Endothelial cell of hepatic sinusoid (primary cell): ENCODE data around the gene CNN2.

Experiments used
- in situ Hi-C: cut with HindIII; loops from 2 replicates; pipeline ENCODE4 v1.10.0; 2017; ENCODE audit warnings: low sequenced_read_pairs

The CNN2 gene

DNA sequence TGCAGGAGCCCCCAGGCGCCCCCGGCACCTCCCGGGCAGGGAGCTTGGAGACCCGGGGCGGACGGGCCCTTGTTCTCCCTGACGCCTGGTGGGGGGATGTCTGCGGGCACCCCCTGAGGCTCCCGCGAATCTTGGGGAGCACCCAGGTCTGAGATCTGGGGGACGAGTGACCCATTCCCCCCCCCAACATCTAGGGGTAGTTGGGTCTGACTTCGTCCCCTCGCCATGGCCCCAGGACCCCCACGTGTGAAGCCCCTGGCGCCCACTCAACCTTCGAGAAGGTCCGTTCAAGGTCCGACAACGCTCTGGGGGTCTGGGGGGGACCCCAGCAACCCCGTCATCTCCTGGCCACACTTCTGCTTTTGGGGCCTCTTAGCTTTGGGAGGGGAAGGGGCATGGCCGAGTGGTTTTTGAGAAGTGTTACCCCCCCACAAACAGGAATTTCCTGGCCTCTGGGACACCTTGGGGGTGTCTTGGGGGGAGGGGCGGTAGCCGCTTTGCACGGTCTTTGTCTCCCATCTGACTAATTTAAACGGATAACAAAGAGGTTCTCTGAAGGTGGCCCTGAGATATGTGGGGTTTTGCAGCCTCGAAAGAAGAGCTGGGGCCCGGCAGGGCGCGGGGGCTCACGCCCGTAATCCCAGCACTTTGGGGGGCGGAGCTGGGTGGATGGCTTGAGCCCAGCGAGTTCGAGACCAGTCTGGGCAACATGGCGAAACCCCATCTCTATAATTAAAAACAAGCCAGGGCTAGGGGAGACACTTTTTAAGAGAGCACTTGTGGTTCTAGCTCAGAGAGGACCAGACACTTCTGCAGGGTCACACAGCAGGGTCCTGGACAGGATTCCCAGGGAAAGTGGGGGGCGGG lies 608 bp downstream of the CNN2 start:
- in situ Hi-C loops = no loop called here

DNA sequence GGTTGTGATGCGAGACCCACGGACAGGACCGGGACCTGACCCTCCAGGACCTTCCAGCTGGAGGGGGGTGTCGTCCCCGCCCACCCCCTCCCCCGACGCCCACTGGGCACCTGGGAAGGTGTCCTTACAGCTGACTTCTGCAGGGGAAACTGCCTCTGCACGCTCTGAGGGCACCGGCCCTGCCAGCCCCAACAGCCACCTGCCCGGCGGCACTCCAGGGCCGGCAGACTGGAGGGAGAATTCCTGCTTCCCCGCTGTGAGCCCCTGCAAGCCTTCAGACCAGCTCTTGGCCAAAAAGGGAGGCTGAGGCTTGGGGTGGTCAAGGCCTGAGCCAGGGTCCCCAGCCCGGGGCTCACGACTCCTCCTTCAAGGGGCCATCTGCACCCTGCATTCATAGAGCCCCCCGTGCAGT lies 1.2 kb downstream of the CNN2 start:
- in situ Hi-C loops = no loop called here

DNA sequence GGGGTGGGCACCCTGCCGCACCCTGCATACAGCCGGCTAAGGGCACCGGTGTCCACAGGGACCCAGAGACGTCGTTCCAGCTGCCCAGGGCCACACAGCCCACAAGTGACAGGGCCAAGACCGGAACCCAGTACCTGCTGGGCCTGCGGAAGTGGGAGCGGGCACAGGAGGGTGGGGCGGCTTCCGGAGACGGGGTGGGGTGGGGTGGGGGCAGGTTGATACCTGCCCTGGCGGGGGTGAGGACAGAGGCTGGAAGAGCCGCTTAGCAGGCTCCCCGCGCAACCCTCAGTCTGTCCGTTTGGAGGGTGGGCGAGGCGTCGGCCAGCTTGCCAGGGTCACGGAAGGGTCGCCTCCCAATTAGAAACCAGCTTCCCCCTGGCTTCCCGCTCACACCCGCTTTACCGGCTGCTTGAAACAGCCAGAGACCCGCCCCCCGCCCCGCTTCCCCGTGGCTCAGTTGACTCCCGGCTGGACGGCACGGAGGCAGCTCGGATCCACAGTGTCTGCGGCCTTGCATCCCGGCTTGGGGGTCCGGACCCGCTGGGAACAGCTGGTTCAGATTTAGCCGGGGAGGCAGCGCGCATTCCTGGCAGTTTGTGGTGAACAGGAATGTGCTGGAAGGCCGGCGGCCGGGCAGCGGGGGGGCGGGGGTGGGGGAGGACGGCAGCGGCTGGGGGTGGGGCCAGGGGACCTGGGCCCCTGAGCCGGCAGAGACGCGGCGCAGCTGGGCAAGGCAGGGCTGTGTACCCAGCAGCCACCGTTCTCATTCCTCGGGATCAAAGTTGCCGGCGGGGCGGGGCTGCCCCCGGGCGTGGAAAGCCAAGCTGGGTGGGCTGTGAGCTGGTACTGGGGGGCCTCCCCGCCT lies 1.9 kb downstream of the CNN2 start:
- in situ Hi-C loops = no loop called here

DNA sequence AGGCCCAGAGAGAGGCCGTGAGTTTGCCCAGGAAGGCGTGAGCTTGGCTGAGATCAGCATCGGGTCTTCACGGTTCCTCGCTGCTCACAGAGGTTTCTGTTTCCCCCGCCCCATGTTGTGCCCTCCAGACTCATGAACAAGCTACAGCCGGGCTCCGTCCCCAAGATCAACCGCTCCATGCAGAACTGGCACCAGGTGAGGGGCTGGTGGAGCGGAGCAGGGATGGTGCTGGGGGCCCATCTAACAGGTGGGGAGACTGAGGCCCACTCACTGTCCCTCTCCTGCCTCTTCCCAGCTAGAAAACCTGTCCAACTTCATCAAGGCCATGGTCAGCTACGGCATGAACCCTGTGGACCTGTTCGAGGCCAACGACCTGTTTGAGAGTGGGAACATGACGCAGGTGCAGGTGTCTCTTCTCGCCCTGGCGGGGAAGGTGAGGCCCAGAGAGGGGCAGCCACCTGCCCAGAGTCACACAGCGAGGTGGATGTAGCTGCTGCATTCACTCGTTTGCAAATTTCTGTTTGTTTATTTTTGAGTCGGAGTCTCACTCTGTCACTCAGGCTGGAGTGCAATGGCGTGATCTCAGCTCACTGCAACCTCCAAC lies 6.0 kb downstream of the CNN2 start:
- in situ Hi-C loops = no loop called here

DNA sequence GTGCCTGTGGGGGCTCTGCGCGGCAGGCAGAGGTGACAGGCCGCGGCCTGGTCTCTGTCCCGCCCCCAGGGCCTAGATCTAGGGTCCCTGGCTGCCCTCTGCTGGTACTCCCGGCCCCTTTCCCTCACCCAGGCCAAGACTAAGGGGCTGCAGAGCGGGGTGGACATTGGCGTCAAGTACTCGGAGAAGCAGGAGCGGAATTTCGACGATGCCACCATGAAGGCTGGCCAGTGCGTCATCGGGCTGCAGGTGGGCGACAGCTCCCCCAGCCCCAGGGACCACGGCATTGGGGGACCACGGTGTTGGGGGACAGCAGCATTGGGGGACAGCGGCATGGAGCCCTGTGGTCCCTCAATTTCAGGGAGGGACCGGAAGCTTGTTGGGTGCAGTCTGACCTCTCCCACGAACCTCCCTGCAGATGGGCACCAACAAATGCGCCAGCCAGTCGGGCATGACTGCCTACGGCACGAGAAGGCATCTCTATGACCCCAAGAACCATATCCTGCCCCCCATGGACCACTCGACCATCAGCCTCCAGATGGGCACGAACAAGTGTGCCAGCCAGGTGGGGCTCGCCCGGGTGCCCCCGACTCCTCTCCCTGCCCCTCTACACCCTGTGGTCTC lies 9.7 kb downstream of the CNN2 start:
- in situ Hi-C loops = no loop called here

DNA sequence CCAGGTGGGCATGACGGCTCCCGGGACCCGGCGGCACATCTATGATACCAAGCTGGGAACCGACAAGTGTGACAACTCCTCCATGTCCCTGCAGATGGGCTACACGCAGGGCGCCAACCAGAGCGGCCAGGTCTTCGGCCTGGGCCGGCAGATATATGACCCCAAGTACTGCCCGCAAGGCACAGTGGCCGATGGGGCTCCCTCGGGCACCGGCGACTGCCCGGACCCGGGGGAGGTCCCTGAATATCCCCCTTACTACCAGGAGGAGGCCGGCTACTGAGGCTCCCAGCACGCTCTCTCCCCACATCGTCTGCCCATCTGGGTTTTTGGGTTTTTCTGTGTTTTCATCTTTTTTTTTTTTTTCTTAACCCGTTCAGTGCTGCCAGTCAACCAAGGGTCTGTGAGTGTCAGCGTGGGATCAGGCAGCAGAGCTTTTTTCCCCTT lies 11.2 kb downstream of the CNN2 start:
- in situ Hi-C loops = no loop called here

DNA sequence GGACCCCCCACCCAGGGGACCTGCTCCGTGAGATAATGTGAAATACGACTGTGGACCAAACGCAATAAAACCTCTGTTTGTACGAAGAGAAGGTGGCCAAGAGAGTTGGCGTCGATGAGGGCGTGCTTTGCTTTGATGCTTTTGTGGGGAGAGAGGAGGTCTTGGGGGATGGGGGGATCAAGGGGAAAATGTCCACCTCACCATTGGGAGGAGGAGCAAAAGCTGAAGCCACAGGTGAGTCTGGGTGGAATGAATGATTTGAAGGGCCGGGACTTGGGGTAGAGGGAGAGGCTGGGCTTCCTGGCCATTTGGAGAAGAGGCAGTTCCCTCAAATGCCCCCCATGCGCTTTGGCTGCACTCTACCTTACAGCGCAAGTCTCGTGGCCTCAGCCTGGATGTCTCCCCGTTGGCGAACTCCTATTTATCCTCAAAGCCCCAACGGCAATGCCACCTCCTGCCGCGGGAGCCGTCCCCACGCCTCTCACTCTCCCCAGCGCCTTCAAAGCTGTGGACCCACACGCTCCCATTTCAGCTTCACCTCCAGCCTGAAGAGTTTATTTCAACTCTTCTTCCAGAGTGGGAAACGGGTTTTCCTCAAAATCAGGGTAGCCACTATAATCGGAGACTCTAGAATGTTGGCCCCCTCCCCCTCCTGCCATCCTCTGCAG lies 12.7 kb downstream of the CNN2 start:
- in situ Hi-C loops = no loop called here

DNA sequence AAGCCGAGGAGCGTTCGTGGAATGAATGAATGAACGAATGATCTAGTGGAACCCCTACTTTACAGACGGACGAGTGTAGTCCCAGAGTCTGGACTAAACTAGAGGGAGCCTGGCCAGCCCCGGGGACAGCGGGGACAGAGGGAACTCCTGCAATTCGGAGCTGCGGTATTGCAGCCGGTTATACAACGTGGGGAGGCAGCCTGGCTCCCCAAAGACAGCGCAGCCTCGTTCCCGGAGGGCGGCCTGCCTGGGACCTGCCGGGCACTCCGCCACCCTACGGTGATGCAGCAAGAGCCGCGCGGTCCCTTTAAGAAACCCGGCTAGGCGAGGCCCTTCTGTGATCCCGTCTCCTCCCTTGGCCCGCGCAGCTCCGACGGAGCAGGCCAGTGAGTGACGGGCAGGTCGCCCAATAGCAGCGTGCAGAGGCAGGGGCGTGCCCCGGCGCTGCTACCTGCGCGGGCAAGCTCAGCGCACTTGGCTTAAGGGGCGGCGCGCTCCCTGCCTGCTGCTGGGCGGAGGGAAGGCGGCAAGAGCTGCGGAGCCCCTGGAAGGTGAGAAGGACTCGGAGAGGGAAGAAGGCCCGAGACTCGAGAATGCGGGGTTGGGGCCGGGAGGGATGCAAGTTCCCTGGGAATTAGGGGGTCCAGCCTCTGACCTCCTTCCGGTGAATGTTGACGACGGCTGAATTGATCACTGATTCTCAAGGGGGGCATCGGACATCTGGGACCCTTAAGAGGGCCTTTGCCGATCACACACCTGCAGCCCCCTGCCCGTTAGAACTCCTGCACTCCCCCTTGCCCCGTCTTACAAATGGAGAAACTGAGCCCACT lies 13.5 kb downstream of the CNN2 start, which contains the start of gene ABCA7:
TSS of gene ABCA7 (plus strand) at position 462 of the 830 bp plus-strand sequence. CDS start 1,255 bp downstream, outside the sequence.
- in situ Hi-C loops = no loop called here

DNA sequence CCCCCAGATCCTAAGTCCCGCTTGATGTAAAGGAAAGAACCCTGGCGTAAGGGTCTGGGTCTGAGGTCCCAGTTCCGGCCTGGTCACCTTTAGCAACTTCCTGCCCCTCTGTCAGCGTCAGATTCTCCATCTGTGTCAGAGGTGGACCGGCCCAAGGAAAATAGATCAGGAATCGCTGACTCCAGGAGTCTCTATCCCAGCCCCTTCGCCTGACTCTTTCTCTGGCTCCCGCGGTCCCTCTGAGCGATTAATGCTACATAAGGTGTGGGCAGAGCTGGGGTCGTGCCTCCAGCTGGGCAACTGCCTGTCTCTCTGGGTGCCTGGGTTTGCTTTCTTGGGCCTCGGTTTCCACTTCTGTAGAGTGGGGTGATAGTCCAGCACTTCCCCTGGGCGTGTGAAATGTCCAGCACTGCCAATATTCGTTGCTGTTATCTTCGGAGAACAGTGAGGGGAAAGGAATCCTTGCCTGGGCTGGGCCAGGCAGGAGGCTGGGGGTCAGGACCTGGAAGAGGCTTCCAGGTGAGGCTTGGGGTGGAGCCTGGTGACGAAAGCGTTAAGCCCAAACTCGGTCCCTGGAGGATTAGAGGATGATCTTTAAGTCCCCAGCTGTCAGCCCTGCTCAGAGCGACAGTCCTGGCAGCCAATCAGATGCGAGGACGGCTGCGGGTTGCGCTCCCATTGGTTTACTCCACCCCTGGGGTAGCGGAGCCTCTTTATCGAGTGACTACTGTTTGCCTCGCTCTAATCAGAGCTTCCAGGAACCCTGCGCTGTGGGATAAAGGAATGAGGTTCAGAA lies 14.3 kb downstream of the CNN2 start:
- in situ Hi-C loops = no loop called here

DNA sequence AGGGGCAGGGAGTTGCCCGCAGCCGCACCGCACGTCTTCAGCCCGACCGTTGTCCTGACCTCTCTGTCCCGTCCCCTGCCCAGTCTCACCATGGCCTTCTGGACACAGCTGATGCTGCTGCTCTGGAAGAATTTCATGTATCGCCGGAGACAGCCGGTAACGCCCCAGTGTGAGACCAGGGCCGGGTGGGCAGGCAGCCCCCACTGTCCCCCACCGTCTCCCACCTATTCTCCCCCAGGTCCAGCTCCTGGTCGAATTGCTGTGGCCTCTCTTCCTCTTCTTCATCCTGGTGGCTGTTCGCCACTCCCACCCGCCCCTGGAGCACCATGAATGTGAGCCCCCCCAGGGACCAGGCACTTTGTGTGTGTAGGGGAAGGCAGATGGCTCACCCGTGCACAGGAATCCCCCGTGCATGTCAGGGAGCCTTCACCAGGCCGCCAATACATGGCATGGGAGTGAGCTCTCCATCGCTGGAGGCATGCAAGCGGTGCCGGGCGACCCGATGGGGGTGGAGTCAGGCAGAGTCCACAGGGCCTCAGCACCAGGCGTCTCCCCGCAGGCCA lies 14.9 kb downstream of the CNN2 start:
- in situ Hi-C loops = no loop called here

DNA sequence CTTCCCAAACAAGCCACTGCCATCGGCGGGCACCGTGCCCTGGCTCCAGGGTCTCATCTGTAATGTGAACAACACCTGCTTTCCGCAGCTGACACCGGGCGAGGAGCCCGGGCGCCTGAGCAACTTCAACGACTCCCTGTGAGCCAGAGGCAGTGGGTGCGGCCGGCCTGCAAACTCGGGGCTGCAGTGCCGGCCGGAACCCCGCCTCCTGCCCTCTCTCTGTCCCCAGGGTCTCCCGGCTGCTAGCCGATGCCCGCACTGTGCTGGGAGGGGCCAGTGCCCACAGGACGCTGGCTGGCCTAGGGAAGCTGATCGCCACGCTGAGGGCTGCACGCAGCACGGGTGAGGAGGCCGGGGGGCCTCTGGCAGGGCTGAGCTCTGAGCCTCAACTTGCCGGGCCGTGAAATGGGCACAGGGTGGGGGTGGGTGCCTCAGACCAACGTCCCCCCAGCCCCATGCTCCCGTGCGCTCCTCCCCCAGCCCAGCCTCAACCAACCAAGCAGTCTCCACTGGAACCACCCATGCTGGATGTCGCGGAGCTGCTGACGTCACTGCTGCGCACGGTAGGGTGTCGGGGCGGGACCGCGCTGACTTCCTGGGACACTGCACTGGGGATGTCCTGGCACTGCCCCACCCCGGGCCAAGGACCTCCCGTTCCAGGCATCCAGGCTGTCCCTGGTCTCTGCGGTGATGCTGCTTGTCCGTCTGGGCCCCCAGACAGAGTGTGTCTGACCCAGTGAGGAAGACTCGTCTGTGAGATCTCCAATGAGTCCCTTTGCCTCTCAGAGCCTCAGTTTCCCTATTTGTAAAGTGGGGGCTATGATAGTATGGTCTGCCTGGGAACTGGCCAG lies 15.7 kb downstream of the CNN2 start:
- in situ Hi-C loops = no loop called here

DNA sequence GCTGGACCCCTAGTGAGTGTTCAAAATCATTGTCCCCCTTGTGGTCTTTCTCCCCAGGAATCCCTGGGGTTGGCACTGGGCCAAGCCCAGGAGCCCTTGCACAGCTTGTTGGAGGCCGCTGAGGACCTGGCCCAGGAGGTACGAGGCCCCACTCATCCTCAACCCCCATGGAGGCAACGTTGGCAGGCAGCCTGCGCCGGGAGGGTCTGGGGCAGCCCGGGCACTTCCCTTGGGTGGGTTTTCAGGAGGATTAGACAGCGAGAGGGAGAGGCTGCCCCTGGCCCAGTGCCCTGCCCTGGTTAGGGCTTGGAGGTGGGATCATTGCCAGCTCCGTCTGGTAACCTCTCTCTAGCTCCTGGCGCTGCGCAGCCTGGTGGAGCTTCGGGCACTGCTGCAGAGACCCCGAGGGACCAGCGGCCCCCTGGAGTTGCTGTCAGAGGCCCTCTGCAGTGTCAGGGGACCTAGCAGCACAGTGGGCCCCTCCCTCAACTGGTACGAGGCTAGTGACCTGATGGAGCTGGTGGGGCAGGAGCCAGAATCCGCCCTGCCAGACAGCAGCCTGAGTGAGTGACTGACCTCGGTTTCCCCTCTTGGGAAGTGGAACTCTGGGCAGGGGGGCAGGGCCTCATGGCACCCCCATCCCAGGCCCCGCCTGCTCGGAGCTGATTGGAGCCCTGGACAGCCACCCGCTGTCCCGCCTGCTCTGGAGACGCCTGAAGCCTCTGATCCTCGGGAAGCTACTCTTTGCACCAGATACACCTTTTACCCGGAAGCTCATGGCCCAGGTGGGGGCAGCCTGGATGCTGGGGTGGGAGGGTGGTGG lies 16.5 kb downstream of the CNN2 start:
- in situ Hi-C loops = no loop called here

DNA sequence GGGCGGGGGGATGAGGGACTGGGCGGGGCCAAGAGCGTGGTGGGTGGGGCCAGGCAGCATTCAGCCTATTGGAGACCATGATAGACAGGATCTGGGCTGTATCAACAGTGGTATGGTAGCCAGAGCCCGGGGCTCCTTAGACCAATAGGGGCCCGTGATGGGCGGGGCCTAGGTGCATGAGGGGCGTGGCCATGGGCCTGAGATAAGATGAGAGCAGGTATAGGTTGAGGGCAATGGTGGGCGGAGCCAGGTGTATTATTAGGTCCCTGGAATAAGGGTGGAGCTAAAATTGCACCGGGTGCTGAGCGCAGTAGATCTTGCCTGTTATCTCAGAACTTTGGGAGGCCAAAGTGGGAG lies 18.8 kb downstream of the CNN2 start:
- in situ Hi-C loops = no loop called here

DNA sequence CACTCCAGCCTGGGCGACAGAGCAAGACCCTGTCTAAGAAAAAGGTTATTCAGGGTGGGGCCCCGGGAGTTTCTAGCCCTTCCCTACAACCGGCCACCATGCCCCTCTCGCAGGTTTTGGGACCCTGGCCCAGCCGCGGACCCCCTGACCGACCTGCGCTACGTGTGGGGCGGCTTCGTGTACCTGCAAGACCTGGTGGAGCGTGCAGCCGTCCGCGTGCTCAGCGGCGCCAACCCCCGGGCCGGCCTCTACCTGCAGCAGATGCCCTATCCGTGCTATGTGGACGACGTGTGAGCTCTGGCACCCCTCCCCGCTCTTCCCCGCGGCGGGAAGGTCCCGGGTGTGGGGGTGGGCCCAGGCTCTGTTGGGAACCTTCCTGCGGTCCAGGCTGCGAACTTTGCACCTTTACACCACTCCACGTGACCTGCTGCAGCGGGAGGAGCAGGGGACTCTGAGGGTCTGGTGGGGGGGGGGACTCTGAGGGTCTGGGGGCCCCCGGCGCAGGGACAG lies 19.8 kb downstream of the CNN2 start:
- in situ Hi-C loops = no loop called here

DNA sequence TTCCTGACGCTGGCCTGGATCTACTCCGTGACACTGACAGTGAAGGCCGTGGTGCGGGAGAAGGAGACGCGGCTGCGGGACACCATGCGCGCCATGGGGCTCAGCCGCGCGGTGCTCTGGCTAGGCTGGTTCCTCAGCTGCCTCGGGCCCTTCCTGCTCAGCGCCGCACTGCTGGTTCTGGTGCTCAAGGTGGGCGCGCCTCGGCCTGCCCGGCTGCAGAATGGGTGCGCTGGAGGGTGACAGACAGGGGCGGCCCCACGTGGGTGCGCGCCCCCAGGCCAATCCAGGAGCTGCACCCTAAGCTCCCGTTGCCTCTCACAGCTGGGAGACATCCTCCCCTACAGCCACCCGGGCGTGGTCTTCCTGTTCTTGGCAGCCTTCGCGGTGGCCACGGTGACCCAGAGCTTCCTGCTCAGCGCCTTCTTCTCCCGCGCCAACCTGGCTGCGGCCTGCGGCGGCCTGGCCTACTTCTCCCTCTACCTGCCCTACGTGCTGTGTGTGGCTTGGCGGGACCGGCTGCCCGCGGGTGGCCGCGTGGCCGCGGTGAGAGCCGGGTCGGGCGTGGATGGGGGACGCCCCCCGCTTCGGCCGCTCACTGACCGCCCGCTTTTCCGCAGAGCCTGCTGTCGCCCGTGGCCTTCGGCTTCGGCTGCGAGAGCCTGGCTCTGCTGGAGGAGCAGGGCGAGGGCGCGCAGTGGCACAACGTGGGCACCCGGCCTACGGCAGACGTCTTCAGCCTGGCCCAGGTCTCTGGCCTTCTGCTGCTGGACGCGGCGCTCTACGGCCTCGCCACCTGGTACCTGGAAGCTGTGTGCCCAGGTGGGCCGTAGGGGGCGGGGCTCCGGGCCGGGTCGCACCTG lies 20.7 kb downstream of the CNN2 start:
- in situ Hi-C loops = no loop called here
